Lower leg skin (tissue), 3 donors: ENCODE measurements around the gene ZFYVE9.

ENCODE experiments used
- CTCF ChIP-seq, 3 donors: fragments of 450-650 bp; IDR thresholded peaks; one replicate each; pipeline ENCODE4 v1.5.1; 2016; ENCODE audit warnings: antibody characterized with exemption in 3 of 3, mild to moderate bottlenecking in 3 of 3, moderate library complexity in 2 of 3
- POLR2A ChIP-seq, 2 donors: fragments of 450-650 bp; IDR thresholded peaks; one replicate each; pipeline ENCODE4 v1.6.1; 2016 to 2017; ENCODE audit warnings: antibody characterized with exemption in 2 of 2, mild to moderate bottlenecking in 1 of 2, moderate library complexity in 1 of 2

DNA sequence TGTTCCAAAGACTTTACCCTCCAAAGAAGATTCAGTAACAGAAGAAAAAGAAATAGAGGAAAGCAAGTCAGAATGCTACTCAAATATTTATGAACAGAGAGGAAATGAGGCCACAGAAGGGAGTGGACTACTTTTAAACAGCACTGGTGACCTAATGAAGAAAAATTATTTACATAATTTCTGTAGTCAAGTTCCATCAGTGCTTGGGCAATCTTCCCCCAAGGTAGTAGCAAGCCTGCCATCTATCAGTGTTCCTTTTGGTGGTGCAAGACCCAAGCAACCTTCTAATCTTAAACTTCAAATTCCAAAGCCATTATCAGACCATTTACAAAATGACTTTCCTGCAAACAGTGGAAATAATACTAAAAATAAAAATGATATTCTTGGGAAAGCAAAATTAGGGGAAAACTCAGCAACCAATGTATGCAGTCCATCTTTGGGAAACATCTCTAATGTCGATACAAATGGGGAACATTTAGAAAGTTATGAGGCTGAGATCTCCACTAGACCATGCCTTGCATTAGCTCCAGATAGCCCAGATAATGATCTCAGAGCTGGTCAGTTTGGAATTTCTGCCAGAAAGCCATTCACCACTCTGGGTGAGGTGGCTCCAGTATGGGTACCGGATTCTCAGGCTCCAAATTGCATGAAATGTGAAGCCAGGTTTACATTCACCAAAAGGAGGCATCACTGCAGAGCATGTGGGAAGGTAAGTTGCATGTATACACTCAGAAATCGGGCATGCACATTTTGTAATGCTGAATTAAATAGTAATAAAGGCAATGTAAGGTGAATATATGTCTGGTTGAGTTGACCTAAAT is 97.2 kb downstream of the ZFYVE9 start:
- TF ChIP-seq CTCF (IDR thresholded peaks at IDR 0.05) (no peak), POLR2A (IDR thresholded peaks at IDR 0.05) (no peak)
